ENCODE data around the gene CACNA1A.
"Not testable (repeated sequence)": the region's sequence is repeated elsewhere in the genome, so short reads cannot be mapped to it uniquely, and the experiment has no call there.

Gene CACNA1A

DNA sequence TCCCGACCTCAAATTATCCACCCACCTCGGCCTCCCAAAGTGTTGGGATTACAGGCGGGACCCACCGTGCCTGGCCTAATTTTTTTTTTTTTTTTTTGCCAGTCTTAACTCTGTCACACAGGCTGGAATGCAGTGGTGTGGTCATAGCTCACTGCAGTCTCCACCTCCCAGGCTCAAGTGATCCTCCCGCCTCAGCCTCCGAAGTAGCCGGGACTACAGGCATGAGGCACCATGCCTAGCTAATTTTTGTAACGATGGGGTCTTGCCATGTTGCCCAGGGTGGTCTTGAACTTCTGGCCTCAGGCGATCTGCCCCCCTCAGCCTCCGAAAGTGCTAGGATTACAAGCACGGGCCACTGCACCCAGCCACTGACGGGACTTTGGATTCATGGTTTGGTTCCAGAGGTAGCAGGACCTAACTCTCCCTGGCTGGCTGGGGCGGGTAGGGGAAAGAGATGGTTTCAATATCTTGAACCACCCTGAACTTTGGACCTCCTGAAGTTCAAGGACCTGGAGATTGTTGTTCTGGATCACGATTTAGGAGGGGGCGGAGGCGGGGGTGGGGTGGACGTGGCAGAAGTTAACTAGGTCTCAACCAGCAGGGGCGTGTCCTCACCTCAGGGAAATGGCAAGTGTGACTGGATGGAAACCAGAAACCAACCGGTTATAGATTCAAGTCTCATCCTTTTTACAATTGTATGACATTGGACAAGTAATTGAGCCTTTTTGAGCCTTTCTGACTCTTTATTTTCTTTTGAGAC lies 315.3 kb downstream of the CACNA1A start:
- FAIRE-seq, result no peak
- DNase-seq (ENCODE audit: insufficient read length), result no peak
- TF ChIP-seq POLR2A (IDR thresholded peaks at IDR 0.05; ENCODE audit: low read depth, low read length), result no peak
- no peak for TF ChIP-seq POLR2AphosphoS5 (IDR thresholded peaks at IDR 0.05; ENCODE audit: low read depth, low read length)

DNA sequence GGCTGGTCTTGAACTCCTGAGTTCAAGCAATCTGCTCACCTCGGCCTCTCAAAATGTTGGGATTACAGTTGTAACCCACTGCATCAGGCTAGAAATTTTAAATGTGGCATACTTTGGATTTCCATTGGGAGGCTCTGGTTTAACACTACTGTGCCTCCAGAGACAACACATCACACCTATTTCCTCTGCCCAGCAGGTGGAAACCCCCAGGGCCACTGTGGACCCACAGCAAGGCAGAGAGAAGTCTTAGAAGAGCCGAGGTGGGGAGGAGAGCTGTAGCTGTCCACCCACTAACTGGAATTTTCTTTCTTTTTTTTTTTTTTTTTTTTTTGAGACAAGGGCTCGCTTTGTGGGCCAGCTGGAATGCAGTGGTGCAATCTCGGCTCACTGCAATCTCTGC lies 316.7 kb downstream of the CACNA1A start:
- TF ChIP-seq POLR2A (IDR thresholded peaks at IDR 0.05; ENCODE audit: low read depth, low read length) (no peak), POLR2AphosphoS5 (IDR thresholded peaks at IDR 0.05; ENCODE audit: low read depth, low read length) (no peak), TAF1 (IDR thresholded peaks at IDR 0.05; ENCODE audit: borderline replicate concordance, low read depth, low read length) (no peak)
- FAIRE-seq (no peak), DNase-seq (ENCODE audit: insufficient read length) (no peak)

DNA sequence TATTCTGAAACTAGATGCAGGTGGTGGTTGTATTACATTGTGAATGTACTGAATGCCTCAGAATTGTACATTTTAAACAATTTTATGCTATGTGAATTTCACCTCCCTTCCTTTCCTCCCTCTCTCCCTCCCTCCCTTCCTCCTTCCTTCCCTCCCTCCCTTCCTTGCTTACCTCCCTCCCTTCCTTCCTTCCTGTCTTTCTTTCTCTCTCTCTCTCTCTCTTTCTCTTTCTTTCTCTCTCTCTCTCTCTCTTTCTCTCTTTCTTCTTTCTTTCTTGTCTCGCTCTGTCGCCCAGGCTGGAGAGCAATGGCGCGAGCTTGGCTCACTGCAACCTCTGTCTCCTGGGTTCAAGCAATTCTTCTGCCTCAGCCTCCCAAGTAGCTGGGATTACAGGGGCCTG lies 318.9 kb downstream of the CACNA1A start:
- DNase-seq (ENCODE audit: insufficient read length) (no peak), FAIRE-seq (no peak)
- TF ChIP-seq POLR2AphosphoS5 (IDR thresholded peaks at IDR 0.05; ENCODE audit: low read depth, low read length), result no peak
- no peak for TF ChIP-seq POLR2A (IDR thresholded peaks at IDR 0.05; ENCODE audit: low read depth, low read length)
- TF ChIP-seq TAF1 (IDR thresholded peaks at IDR 0.05; ENCODE audit: borderline replicate concordance, low read depth, low read length), result no peak

DNA sequence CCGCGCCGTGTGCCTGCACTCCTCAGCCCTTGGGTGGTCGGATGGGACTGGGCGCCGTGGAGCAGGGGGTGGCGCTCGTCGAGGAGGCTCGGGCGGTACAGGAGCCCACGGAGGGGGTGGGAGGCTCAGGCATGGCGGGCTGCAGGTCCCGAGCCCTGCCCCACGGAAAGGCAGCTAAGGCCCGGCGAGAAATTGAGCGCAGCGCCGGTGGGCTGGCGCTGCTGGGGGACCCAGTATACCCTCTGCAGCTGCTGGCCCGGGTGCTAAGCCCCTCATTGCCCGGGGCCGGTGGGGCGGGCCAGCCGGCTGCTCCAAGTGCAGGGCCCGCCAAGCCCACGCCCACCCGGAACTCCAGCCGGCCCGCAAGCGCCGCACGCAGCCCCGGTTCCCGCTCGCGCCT lies 319.6 kb downstream of the CACNA1A start:
- not testable (repeated sequence) for FAIRE-seq

DNA sequence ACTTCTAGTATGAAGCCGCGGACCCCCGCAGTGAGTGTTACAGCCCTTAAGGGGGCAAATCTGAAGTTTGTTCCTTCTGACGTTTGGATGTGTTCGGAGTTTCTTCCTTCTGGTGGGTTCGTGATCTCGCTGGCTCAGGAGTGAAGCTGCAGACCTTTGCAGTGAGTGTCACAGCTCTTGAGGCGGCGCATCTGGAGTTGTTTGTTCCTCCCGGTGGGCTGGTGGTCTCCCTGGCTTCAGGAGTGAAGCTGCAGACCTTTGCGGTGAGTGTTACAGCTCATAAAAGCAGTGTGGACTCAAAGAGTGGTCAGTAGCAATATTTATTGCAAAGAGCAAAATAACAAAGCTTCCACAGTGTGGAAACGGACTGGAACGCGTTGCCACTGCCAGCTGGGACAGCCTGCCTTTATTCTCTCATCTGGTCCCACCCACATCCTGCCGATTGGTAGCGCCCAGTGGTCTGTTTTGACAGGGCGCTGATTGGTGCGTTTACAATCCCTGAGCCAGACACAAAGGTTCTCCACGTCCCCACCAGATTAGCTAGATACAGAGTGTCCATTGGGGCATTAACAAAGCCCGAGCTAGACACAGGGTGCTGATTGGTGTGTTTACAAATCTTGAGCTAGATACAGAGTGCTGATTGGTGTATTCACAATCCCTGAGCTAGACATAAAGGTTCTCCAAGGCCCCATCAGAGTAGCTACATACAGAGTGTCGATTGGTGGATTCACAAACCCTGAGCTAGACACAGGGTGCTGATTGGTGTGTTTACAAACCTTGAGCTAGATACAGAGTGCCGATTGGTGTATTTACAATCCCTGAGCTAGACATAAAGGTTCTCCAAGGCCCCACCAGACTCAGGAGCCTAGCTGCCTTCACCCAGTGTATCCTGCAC lies 320.3 kb downstream of the CACNA1A start:
- FAIRE-seq; DNase-seq (ENCODE audit: insufficient read length): not testable (repeated sequence)

More for the DNA sequence above, 319.6 kb downstream of the CACNA1A start:
- not testable (repeated sequence) for DNase-seq (ENCODE audit: insufficient read length)

DNA sequence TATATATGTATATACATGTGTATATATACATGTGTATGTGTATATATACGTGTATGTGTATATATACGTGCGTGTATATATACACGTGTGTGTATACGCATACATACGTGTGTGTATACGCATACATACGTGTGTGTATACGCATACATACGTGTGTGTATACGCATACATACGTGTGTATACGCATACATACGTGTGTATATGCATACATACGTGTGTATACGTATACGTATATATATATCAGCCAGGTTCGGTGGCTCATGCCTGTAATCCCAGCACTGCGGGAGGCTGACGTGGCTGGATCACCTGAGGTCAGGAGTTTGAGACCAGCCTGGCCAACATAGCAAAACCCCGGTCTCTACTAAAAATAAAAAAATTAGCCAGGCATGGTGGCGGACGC lies 321.4 kb downstream of the CACNA1A start:
- DNase-seq (ENCODE audit: insufficient read length), result not testable (repeated sequence)
- FAIRE-seq, result peak; percentile 5

DNA sequence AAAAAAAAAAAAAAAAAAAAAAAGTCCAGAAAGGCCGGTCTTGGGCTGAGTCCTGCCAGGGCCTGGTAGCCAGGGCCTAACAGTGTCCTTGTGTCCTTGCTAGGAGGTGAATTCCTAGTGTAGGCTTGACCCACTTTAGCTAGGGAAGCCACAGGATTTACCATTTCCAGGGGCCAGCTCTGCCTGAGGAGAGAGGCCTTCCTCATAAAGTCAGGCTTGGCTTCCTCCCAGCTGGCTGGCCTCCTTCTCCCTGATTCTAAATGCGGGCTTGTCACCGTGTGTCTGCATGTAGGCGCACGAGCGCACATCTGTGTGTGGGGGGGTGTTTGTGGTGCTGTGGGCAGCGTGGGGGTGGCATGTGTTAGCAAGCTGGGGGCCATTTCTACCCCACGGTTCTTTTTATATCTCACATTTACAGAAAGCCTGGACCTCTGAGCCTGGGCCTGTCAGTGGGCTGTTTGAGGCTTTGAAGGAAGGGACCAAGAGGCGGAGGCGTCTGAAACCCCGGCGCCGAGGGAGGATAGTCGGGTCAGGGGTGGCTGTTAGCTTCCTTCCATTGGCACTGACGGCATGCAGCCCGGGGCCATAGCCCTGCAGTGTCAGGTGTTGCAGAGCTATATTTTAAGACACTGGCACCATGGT lies 324.4 kb downstream of the CACNA1A start:
- DNase-seq (ENCODE audit: insufficient read length) (no peak), FAIRE-seq (peak; percentile 78)
- TF ChIP-seq POLR2A (IDR thresholded peaks at IDR 0.05; ENCODE audit: low read depth, low read length), result no peak
- TF ChIP-seq POLR2AphosphoS5 (IDR thresholded peaks at IDR 0.05; ENCODE audit: low read depth, low read length), result no peak
- no peak for TF ChIP-seq TAF1 (IDR thresholded peaks at IDR 0.05; ENCODE audit: borderline replicate concordance, low read depth, low read length)

DNA sequence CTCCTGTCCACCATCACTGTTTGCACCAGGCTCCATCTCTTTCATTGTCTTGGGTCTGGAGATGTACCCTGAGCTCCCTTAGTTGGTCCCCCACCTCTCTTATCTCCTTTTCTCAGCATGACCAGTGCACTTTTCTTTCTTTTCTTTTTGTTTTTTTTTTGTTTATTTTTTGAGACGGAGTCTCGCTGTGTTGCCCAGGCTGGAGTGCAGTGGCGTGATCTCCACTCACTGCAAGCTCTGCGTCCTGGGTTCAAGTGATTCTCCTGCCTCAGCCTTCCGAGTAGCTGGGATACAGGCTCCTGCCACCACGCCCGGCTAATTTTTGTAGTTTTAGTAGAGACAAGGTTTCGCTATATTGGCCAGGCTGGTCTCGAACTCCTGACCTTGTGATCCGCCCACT lies 328.0 kb downstream of the CACNA1A start:
- FAIRE-seq; DNase-seq (ENCODE audit: insufficient read length): not testable (repeated sequence)

DNA sequence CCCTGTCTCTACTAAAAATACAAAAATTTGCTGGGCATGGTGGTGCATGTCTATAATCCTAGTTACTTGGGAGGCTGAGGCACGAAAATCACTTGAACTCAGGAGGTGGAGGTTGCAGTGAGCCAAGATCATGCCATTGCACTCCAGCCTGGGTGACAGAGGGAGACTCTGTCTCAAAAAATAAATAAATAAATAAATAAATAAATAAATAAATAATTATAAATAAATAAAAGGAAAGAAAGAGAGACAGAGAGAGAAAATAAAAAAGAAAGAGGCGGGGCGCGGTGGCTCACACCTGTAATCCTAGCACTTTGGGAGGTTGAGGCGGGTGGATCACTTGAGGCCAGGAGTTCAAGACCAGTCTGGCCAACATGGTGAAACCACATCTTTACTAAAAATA lies 328.7 kb downstream of the CACNA1A start:
- not testable (repeated sequence) for FAIRE-seq; DNase-seq (ENCODE audit: insufficient read length)

DNA sequence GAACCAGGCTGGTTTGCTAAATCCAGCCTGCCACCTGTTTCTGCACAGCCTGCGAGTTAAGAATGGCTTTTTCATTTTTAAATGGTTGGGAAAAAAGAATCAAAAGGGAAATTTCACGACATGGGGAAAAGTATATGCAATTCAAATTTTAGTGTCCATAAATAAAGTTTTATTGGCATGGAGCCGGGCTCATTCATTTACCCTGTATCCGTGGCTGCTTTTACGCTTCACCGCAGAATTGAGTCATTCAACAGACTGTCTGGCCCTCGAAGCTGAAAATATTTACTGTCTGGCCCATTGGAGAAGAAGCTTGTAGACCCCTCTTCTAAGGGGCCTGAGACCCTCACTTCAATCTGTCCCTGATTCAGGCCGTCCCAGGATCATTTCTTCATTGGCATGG lies 329.9 kb downstream of the CACNA1A start:
- DNase-seq (ENCODE audit: insufficient read length) (no peak), FAIRE-seq (no peak)
- no peak for TF ChIP-seq POLR2A (IDR thresholded peaks at IDR 0.05; ENCODE audit: low read depth, low read length)
- TF ChIP-seq POLR2AphosphoS5 (IDR thresholded peaks at IDR 0.05; ENCODE audit: low read depth, low read length), result no peak
- no peak for TF ChIP-seq TAF1 (IDR thresholded peaks at IDR 0.05; ENCODE audit: borderline replicate concordance, low read depth, low read length)

DNA sequence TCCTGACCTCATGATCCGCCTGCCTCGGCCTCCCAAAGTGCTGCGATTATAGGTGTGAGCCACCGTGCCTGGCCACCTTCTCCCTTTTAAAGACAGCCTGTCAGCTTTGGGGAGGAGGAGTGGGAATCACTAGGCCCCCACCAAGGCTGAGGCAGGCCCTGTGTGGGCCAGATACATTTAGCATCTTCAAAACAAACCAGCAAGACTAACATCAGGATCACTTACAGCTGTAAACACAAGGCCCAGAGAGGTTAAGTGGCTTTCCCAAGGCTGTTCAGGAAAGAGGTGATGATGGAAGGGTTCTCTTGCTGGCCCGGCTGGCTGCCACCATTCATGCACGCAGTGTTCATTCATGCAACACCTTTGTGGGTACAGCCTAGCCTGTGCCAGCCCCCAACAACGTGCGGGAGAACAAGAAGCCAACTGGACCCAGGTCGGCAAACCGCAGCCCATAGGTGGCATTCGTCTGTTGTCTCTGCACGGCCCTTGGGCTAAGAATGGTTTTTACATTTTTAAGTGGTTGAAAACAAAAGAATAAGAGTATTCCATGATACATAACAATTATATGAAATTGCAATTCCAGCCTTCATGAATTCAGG lies 333.0 kb downstream of the CACNA1A start:
- DNase-seq (ENCODE audit: insufficient read length), result no peak

DNA sequence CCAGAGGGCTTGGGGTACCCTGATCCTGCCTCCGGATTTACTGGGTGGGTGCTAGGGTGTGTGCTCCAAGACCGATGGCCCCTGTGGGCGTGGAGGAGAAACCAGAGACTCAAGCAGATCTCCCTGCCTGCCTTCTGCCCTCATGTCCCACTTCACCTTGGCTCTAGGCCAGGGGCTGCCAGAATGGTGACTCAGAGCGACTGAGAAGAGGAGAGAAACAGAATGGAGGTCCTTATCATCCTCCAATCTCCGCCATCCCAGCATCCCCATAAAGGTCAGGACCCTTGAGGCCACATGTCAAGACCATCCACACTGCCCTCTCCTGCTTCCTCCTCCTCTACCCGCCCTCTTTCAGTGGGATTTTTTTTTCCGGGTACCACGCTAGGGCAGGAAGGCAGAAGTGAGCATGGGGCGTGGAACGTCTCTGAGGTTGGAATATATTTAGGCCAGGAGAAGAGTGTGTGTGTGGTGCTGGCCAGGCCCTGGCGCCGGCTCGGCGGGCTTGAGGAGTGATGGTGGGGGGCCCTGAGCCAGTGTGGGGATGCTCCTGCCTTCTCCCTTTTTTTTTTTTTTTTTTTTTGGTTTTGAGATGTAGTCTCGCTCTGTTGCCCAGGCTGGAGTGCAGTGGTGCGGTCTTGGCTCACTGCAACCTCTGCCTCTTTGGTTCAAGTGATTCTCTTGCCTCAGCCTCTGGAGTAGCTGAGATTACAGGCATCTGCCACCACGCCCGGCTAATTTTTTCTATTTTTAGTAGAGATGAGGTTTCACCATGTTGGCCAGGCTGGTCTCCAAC lies 333.7 kb downstream of the CACNA1A start:
- no peak for FAIRE-seq
- TF ChIP-seq TAF1 (IDR thresholded peaks at IDR 0.05; ENCODE audit: borderline replicate concordance, low read depth, low read length), result no peak
- TF ChIP-seq POLR2A (IDR thresholded peaks at IDR 0.05; ENCODE audit: low read depth, low read length), result no peak
- TF ChIP-seq POLR2AphosphoS5 (IDR thresholded peaks at IDR 0.05; ENCODE audit: low read depth, low read length), result no peak
- no peak for DNase-seq (ENCODE audit: insufficient read length)

More for the DNA sequence above, 333.0 kb downstream of the CACNA1A start:
- TF ChIP-seq TAF1 (IDR thresholded peaks at IDR 0.05; ENCODE audit: borderline replicate concordance, low read depth, low read length) (no peak), POLR2A (IDR thresholded peaks at IDR 0.05; ENCODE audit: low read depth, low read length) (no peak), POLR2AphosphoS5 (IDR thresholded peaks at IDR 0.05; ENCODE audit: low read depth, low read length) (no peak)
- no peak for FAIRE-seq
